Small intestine (tissue), 16 donors: ENCODE data around the gene DNAAF6. TPM values are rescaled to one million over a fixed set of nuclear protein-coding genes. Genes with fewer than 3 reads are reported as not detected.
"Not testable (repeated sequence)": the region's sequence is repeated elsewhere in the genome, so short reads cannot be mapped to it uniquely, and the experiment has no call there.

Experiments
- DNase-seq, 2 donors: peaks; one replicate each; pipeline versions ENCODE4 v3.0.0 to v3.0.0-alpha.2; 2013
- FAIRE-seq: peaks from 2 replicates; lab custom pipeline; 2012; peaks lifted over from hg19 to GRCh38; lab: Jason Lieb, UNC
- H3K27ac ChIP-seq, 3 donors: one replicate each; pipeline ENCODE4 v1.5.1; 2013; ENCODE audit warnings: low read length in 2 of 3, mild to moderate bottlenecking in 2 of 3, control low read depth in 1 of 3, inconsistent platforms in 1 of 3, low read depth in 1 of 3, moderate library complexity in 1 of 3
- H3K27me3 ChIP-seq, 3 donors: one replicate each; pipeline ENCODE4 v1.6.1; 2013; ENCODE audit warnings: low read length in 3 of 3, inconsistent platforms in 1 of 3; ENCODE audit not compliant: control insufficient read depth in 3 of 3, insufficient read depth in 3 of 3
- H3K36me3 ChIP-seq, 3 donors: one replicate each; pipeline ENCODE4 v1.6.1; 2013; ENCODE audit warnings: low read length in 3 of 3, inconsistent platforms in 1 of 3, low read depth in 1 of 3, mild to moderate bottlenecking in 1 of 3, moderate library complexity in 1 of 3; ENCODE audit not compliant: control insufficient read depth in 3 of 3, insufficient read depth in 2 of 3
- H3K4me1 ChIP-seq, 3 donors: one replicate each; pipeline ENCODE4 v1.6.1; 2013; ENCODE audit warnings: low read length in 2 of 3, inconsistent platforms in 1 of 3, low read depth in 1 of 3, mild to moderate bottlenecking in 1 of 3, moderate library complexity in 1 of 3; ENCODE audit not compliant: control insufficient read depth in 3 of 3, insufficient read depth in 2 of 3
- H3K4me3 ChIP-seq, 3 donors: one replicate each; pipeline ENCODE4 v1.5.1; 2013; ENCODE audit warnings: low read length in 3 of 3, control low read depth in 1 of 3, inconsistent platforms in 1 of 3, low read depth in 1 of 3, mild to moderate bottlenecking in 1 of 3, moderate library complexity in 1 of 3
- H3K9me3 ChIP-seq, 2 donors: one replicate each; pipeline ENCODE4 v1.6.1; 2013; ENCODE audit warnings: low read depth in 1 of 2, low read length in 1 of 2; ENCODE audit not compliant: control insufficient read depth in 2 of 2, insufficient read depth in 1 of 2
- WGBS, 3 donors: extraction: QIAGEN DNeasy Blood & Tissue Kit; methylation state at CpG; one replicate each; pipeline ENCODE4 v1.1.7; 2013; 5-methylcytosine and 5-hydroxymethylcytosine counted together
- long read RNA-seq, 10 donors: transcript quantifications; one replicate each; lab custom pipeline, GENCODE V29; 2026
- polyA plus RNA-seq, 4 donors: library from polyadenylated mRNA; stranded (reverse) in 3 of 4; unstranded in 1 of 4; fragments of 200-250 nt in 3 of 4; fragments of 120-200 nt in 1 of 4; gene quantifications; one replicate each; pipeline versions ENCODE4 v1.2.1 to v1.2.3, GENCODE V29; 2013
- donor health status: healthy with polysubstance abuse.
- donor health status: control.
- donor health status: control.
- donor health status: Bipolar disorder and iron deficiency.
- donor health status: healthy.

The DNAAF6 gene
- polyA plus RNA-seq: not detected
- long read RNA-seq, donor 1: 0 reads
- long read RNA-seq, donor 2: 0 reads
- long read RNA-seq, donor 3: 0 reads
- long read RNA-seq, donor 4: 0 reads
- long read RNA-seq, donor 5: 0 reads
- long read RNA-seq, donor 6: 0 reads
- long read RNA-seq, donor 7: 0 reads
- long read RNA-seq, donor 8: 0 reads
- long read RNA-seq, donor 9: 0 reads
- long read RNA-seq, donor 10: 0 reads

DNA sequence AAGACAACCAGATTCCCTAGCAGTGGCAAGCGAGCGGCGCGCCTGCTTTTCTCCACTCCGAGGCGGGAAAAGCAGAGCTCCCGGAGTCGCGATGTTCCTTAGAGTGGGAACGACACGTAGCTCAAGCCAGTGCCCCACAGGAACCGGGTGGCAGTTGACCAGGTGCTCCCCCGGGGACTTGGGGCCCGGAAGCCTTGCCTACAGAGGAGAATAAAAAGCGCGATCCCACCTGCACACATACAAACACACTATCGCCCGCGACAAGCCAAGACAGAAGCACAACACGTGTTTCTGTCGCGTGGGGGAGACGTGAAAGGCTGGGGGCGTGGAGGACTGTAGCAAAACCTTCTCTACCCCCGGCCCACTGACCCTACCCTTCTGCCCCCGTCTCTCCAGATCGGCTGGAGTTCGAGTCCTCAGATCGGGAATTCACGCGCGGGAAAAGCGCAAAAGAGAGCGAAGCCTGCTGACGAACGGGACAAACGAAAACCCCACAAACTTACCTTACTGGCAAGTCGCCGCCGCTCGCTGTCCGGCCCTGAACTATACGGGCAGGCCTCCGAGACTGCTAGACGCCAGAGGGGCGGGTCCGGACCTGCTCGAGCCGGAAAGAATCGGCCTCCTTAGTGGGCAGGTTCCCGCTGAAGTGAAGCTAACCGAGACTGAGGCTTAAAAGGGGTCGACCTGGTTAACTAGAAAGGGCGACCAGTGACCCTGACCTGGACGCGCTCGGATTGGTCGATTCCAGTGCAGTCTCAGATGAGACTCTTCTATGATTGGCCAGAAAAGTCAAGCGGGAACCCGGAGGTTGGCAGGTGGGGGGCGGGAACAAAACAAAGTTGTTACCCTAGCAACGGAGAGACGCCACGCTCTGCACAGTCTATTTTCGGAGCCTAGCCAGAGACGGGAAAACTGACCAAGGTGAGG lies at the start of gene DNAAF6, which contains the start of gene NUP62CL:
TSS of gene DNAAF6 (plus strand) at position 842 of the 927 bp plus-strand sequence. CDS start 6,265 bp downstream, outside the sequence.
TSS of gene NUP62CL (minus strand) at position 664 of the 927 bp plus-strand sequence. CDS start 31,287 bp downstream, outside the sequence.
- FAIRE-seq: no peak
- WGBS, 3 donors: 1 to 38% (median 15%) methylated on average over 62 to 66 of the region's 66 CpGs
- peak within 1 kb of the TSS; percentile 29 to 59 (median 45) for H3K4me3 ChIP-seq

DNA sequence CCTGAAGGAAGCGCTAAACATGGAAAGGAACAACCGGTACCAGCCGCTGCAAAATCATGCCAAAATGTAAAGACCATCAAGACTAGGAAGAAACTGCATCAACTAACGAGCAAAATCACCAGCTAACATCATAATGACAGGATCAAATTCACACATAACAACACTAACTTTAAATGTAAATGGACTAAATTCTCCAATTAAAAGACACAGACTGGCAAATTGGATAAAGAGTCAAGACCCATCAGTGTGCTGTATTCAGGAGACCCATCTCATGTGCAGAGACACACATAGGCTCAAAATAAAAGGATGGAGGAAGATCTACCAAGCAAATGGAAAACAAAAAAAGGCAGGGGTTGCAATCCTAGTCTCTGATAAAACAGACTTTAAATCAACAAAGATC lies 48.8 kb upstream of the DNAAF6 start:
- FAIRE-seq, H3K4me3 ChIP-seq, H3K27me3 ChIP-seq, DNase-seq, H3K9me3 ChIP-seq, H3K27ac ChIP-seq, H3K4me1 ChIP-seq, H3K36me3 ChIP-seq: not testable (repeated sequence)
- WGBS, 3 donors: 81 to 100% (median 83%) methylated on average over 3 to 4 of the region's 4 CpGs

More for the DNA sequence above, at the start of gene DNAAF6, which contains the start of gene NUP62CL:
- H3K27ac ChIP-seq: no peak within 1 kb of the TSS
- no peaks in the 10 kb centered on the region for H3K27me3 ChIP-seq
- no peaks in the 10 kb centered on the region for H3K36me3 ChIP-seq
- H3K9me3 ChIP-seq: no peaks in the 10 kb centered on the region
- peak; percentile 58 to 76 for DNase-seq
- H3K4me1 ChIP-seq: no peaks in the 10 kb centered on the region

DNA sequence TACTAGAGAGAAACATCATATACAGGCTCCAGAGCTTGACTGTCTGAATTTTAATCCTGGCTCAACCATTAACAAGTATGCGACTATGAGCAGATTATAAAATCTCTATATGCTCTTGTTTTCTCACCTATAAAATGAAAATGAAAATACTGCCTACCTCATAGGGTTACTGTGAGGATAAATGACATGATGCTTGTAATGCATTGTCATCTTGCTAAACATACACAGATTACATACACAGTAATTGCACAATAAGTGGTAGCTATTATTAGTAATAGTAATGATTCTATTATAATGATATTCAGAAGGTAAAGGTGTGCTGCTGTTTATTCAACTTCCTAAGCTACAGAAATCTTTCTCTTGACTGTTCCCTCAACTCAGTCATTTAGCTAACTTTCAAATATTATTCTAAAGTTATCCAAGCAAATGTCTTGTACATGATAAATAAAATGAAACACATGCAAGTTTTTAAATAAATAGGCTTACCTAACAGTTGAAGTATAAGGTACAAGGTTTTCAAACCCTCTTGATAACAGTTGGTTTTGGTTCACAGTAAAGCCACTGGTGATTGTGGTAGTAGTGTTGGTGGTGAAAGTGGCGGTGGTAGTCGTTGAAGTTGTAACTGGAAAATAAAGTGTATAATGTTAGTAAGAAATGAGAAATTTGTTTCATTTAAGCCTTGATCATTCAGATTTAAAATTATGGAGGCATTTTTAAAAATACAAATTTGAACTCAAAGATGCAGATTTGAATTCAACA lies 39.1 kb upstream of the DNAAF6 start:
- Histone ChIP-seq H3K9me3 (no peaks in the 10 kb centered on the region), H3K4me1 (no peaks in the 10 kb centered on the region), H3K36me3 (no peaks in the 10 kb centered on the region), H3K27me3 (no peaks in the 10 kb centered on the region), H3K4me3 (no peak overlapping the region), H3K27ac (no peak overlapping the region)
- FAIRE-seq (no peak), DNase-seq (no peak)
- 83 to 92% (median 91%) methylated on average over 3 of the region's 3 CpGs for WGBS, 3 donors

DNA sequence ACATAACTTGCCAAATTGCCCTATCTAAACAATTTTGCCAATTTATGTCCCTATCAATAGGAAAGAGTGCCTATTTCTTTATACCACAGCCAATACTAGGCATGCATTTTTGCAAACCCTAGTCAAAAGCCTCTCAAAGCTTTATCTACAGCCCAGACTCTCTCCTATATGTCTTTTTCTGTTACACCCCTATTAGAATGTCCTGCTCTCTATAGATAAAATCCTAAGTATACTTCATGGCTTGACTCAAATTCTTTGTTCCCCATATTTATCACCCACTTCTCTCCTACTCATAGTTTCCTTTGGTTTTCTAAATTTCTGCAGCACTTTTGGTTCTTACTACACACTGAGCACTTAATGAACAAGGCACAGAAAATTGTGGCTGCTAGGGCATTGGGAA lies 38.2 kb upstream of the DNAAF6 start:
- no peaks in the 10 kb centered on the region for H3K9me3 ChIP-seq

DNA sequence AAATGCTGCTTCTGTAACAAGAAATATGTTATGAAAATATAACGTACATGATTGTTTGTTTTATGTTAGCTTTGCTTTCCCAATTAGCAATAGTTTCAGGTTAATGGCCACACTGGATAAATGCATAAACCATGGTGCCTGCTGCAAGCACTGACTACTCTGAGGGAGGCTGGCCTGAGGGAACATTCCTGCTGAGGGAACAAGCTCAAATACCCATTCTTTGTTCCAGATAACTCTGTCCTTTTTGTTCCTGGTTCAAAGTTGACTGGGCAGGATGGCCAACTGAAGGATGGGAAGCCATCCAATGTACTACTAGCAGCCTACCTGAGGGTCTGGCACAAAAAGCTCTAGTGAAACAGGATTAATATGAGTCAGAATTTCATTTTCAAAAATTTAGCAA lies 37.7 kb upstream of the DNAAF6 start:
- FAIRE-seq (no peak), DNase-seq (no peak)
- no peaks in the 10 kb centered on the region for H3K27me3 ChIP-seq
- no peak overlapping the region for H3K27ac ChIP-seq
- H3K9me3 ChIP-seq: no peaks in the 10 kb centered on the region
- no peaks in the 10 kb centered on the region for H3K36me3 ChIP-seq
- no peaks in the 10 kb centered on the region for H3K4me1 ChIP-seq
- H3K4me3 ChIP-seq: no peak overlapping the region
- WGBS, 3 donors: 75 to 93% (median 85%) methylated on average over 1 of the region's 1 CpG

More for the DNA sequence above, 38.2 kb upstream of the DNAAF6 start:
- FAIRE-seq (no peak), DNase-seq (no peak)
- no peaks in the 10 kb centered on the region for H3K4me1 ChIP-seq
- no peaks in the 10 kb centered on the region for H3K27me3 ChIP-seq
- H3K36me3 ChIP-seq: no peaks in the 10 kb centered on the region
- H3K27ac ChIP-seq: no peak overlapping the region
- no peak overlapping the region for H3K4me3 ChIP-seq

DNA sequence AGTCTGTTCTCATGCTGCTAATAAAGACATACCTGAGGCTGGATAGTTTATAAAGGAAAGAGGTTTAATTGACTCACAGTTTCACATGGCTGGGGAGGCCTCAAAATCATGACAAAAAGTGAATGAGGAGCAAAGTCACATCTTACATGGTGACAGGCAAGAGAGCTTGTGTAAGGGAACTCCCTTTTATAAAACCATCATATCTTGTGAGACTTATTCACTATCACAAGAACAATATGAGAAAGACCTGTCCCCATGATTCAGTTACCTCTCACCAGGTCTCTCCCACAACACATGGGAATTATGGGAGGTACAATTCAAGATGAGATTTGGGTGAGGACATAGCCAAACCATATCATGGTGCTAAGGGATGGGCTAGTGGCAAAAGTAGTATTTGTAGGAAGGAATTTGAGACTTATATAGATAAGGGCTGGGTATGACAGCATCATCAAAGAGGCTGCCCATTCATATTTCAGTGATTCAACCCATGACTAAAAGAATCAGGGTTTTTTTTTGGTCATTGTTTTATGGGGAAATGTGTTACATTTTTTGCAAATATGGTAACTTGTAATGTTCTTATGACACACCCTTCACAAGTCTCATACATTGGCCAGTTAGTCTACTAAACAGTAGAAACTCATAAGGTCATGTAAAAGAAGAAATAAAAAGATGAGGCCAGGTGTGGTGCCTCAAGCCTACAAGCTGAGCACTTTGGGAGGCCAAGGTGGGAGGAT lies 34.9 kb upstream of the DNAAF6 start:
- Histone ChIP-seq H3K27me3 (no peaks in the 10 kb centered on the region), H3K4me1 (no peaks in the 10 kb centered on the region), H3K4me3 (no peak overlapping the region), H3K9me3 (no peaks in the 10 kb centered on the region), H3K36me3 (no peaks in the 10 kb centered on the region), H3K27ac (no peak overlapping the region)
- DNase-seq (no peak), FAIRE-seq (no peak)

DNA sequence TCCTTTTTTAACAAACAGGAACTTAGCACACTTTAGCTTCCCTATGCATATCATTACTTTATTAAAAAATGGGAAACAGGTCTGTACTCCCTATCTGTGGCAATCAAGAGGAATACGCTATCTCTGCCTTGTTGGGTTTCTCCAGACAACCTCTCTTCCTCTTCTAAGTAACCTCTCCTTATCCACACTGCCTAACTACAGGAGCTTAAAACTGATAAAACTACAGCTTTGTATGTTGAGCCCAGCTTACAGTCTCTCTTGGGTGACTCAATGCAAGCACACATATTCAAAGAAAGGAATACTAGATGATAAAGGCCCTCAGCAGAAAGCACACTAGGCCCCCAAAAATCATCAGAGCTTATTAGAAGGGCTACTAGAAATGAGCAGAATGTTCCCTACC lies 9.1 kb upstream of the DNAAF6 start:
- no peak for FAIRE-seq
- no peaks in the 10 kb centered on the region for H3K4me1 ChIP-seq
- H3K9me3 ChIP-seq: no peaks in the 10 kb centered on the region
- H3K36me3 ChIP-seq: no peaks in the 10 kb centered on the region
- DNase-seq: no peak
- WGBS, 3 donors: 83 to 91% (median 87%) methylated on average over 1 of the region's 1 CpG
- H3K27me3 ChIP-seq: no peaks in the 10 kb centered on the region
- H3K27ac ChIP-seq: no peak overlapping the region
- H3K4me3 ChIP-seq: no peak overlapping the region

DNA sequence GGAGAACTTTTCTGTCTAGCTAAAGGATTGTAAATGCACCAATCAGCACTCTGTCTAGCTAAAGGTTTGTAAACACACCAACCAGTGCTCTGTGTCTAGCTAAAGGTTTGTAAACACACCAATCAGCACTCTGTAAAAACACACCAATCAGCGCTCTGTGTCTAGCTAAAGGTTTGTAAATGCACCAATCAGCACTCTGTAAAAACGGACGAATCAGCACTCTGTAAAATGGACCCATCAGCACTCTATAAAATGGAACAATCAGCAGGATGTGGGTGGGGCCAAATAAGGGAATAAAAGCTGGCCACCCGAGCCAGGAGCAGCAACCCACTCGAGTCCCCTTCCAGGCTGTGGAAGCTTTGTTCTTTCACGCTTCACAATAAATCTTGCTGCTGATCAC lies 8.3 kb upstream of the DNAAF6 start:
- H3K4me3 ChIP-seq, H3K27ac ChIP-seq, H3K36me3 ChIP-seq, DNase-seq, FAIRE-seq, H3K9me3 ChIP-seq, H3K4me1 ChIP-seq, H3K27me3 ChIP-seq: not testable (repeated sequence)
- WGBS, 3 donors: 83 to 97% (median 91%) methylated on average over 6 of the region's 6 CpGs
